OCI-LY1 (cell line): ENCODE results near the gene RABGGTB.

Experiments used
- CTCF ChIP-seq: fragments of 200-600 bp; sonication (generic), shearing (Covaris generic); IDR thresholded peaks from 2 replicates; pipeline ENCODE4 v1.5.1; 2017; ENCODE audit warnings: mild to moderate bottlenecking, antibody characterized with exemption, low read length, moderate library complexity, mixed read lengths
- EZH2 ChIP-seq: fragments of 200-600 bp; sonication (generic), shearing (Covaris generic); IDR thresholded peaks from 2 replicates; pipeline ENCODE4 v1.8.0; 2017; ENCODE audit warnings: borderline replicate concordance, mixed run types, mild to moderate bottlenecking, antibody characterized with exemption, low read length, moderate library complexity, mixed read lengths

GRCh38 chr1:75787524-75787923, 1.5 kb downstream of the RABGGTB start:
- TF ChIP-seq CTCF (no peak), EZH2 (no peak)
